Renal pelvis (tissue), 12 donors: ENCODE results near the gene ZNF528. TPM values are rescaled to one million over a fixed set of nuclear protein-coding genes. Genes with fewer than 3 reads are reported as not detected.

Source experiments
- DNase-seq: peaks from one replicate; pipeline ENCODE4 v3.0.0-alpha.2; 2013
- long read RNA-seq, 16 experiments: transcript quantifications; one replicate each; lab custom pipeline, GENCODE V29; 2026
- polyA plus RNA-seq, 3 donors: library from polyadenylated mRNA; unstranded; fragments of 120-200 nt; gene quantifications; one replicate each; pipeline ENCODE4 v1.2.1, GENCODE V29; 2013; ENCODE audit not compliant: insufficient read length in 3 of 3

ZNF528 gene
- polyA plus RNA-seq: 10 to 100 TPM; 28.0 to 62.6 (median 51.5) TPM
- long read RNA-seq, donor 1, full-length matches to known transcripts: 32 of 32 reads
- long read RNA-seq, donor 1, partial matches to known transcripts: 0 of 32 reads
- long read RNA-seq, donor 1, other reads (novel, unspliced or antisense): 0 of 32 reads
- long read RNA-seq, donor 2, full-length matches to known transcripts: 22 of 22 reads
- long read RNA-seq, donor 2, partial matches to known transcripts: 0 of 22 reads
- long read RNA-seq, donor 2, other reads (novel, unspliced or antisense): 0 of 22 reads
- long read RNA-seq, donor 3, full-length matches to known transcripts: 13 of 13 reads
- long read RNA-seq, donor 3, partial matches to known transcripts: 0 of 13 reads
- long read RNA-seq, donor 3, other reads (novel, unspliced or antisense): 0 of 13 reads
- long read RNA-seq, donor 4, full-length matches to known transcripts: 22 of 22 reads
- long read RNA-seq, donor 4, partial matches to known transcripts: 0 of 22 reads
- long read RNA-seq, donor 4, other reads (novel, unspliced or antisense): 0 of 22 reads
- long read RNA-seq, donor 5, full-length matches to known transcripts: 5 of 5 reads
- long read RNA-seq, donor 5, partial matches to known transcripts: 0 of 5 reads
- long read RNA-seq, donor 5, other reads (novel, unspliced or antisense): 0 of 5 reads
- long read RNA-seq, donor 6, full-length matches to known transcripts: 44 of 44 reads
- long read RNA-seq, donor 6, partial matches to known transcripts: 0 of 44 reads
- long read RNA-seq, donor 6, other reads (novel, unspliced or antisense): 0 of 44 reads
- long read RNA-seq, donor 7, full-length matches to known transcripts: 25 of 25 reads
- long read RNA-seq, donor 7, partial matches to known transcripts: 0 of 25 reads
- long read RNA-seq, donor 7, other reads (novel, unspliced or antisense): 0 of 25 reads
- long read RNA-seq, donor 8, full-length matches to known transcripts: 4 of 4 reads
- long read RNA-seq, donor 8, partial matches to known transcripts: 0 of 4 reads
- long read RNA-seq, donor 8, other reads (novel, unspliced or antisense): 0 of 4 reads
- long read RNA-seq, donor 9, full-length matches to known transcripts: 30 of 30 reads
- long read RNA-seq, donor 9, partial matches to known transcripts: 0 of 30 reads
- long read RNA-seq, donor 9, other reads (novel, unspliced or antisense): 0 of 30 reads
- long read RNA-seq, donor 10, full-length matches to known transcripts: 47 of 47 reads
- long read RNA-seq, donor 10, partial matches to known transcripts: 0 of 47 reads
- long read RNA-seq, donor 10, other reads (novel, unspliced or antisense): 0 of 47 reads
- long read RNA-seq, donor 11, full-length matches to known transcripts: 5 of 5 reads
- long read RNA-seq, donor 11, partial matches to known transcripts: 0 of 5 reads
- long read RNA-seq, donor 11, other reads (novel, unspliced or antisense): 0 of 5 reads
- long read RNA-seq, donor 12, full-length matches to known transcripts: 52 of 52 reads
- long read RNA-seq, donor 12, partial matches to known transcripts: 0 of 52 reads
- long read RNA-seq, donor 12, other reads (novel, unspliced or antisense): 0 of 52 reads
- long read RNA-seq, donor 13, full-length matches to known transcripts: 35 of 35 reads
- long read RNA-seq, donor 13, partial matches to known transcripts: 0 of 35 reads
- long read RNA-seq, donor 13, other reads (novel, unspliced or antisense): 0 of 35 reads
- long read RNA-seq, donor 14, full-length matches to known transcripts: 30 of 30 reads
- long read RNA-seq, donor 14, partial matches to known transcripts: 0 of 30 reads
- long read RNA-seq, donor 14, other reads (novel, unspliced or antisense): 0 of 30 reads
- long read RNA-seq, donor 15, full-length matches to known transcripts: 22 of 22 reads
- long read RNA-seq, donor 15, partial matches to known transcripts: 0 of 22 reads
- long read RNA-seq, donor 15, other reads (novel, unspliced or antisense): 0 of 22 reads
- long read RNA-seq, donor 16, full-length matches to known transcripts: 14 of 14 reads
- long read RNA-seq, donor 16, partial matches to known transcripts: 0 of 14 reads
- long read RNA-seq, donor 16, other reads (novel, unspliced or antisense): 0 of 14 reads

- peak; percentile 96 for DNase-seq
Measured at GRCh38 chr19:52397310-52398080, at the start of gene ZNF528. ZNF528 (plus strand) TSS chr19:52397849; CDS start chr19:52402014, 4,165 bp downstream.

GRCh38 chr19:52351512-52351911, 46.1 kb upstream of the ZNF528 start:
- DNase-seq: no peak

GRCh38 chr19:52366414-52366824, 31.2 kb upstream of the ZNF528 start:
- DNase-seq: no peak

GRCh38 chr19:52369559-52370340, 27.9 kb upstream of the ZNF528 start, which contains the start of gene ZNF880:
ZNF880 (plus strand) TSS chr19:52369923; CDS start chr19:52369966, 43 bp downstream.
- peak; percentile 95 for DNase-seq

GRCh38 chr19:52370341-52370710, 27.3 kb upstream of the ZNF528 start:
- DNase-seq: no peak

- DNase-seq: no peak
Measured at GRCh38 chr19:52391135-52391534, 6.5 kb upstream of the ZNF528 start.

GRCh38 chr19:52398081-52398441, 412 bp downstream of the ZNF528 start:
- DNase-seq: peak; percentile 3

GRCh38 chr19:52410276-52410675, 12.6 kb downstream of the ZNF528 start:
- DNase-seq: no peak

- DNase-seq: no peak
Measured at GRCh38 chr19:52415711-52416110, 18.1 kb downstream of the ZNF528 start.

GRCh38 chr19:52428937-52429336, 31.3 kb downstream of the ZNF528 start, which contains the start of gene ZNF534:
ZNF534 (plus strand) TSS chr19:52429148; CDS start chr19:52431475, 2,327 bp downstream.
- DNase-seq: no peak

- DNase-seq: no peak
Measured at GRCh38 chr19:52442179-52442578, 44.5 kb downstream of the ZNF528 start.

GRCh38 chr19:52444506-52444905, 46.9 kb downstream of the ZNF528 start:
- DNase-seq: no peak

- DNase-seq: no peak
Measured at GRCh38 chr19:52451241-52451640, 53.6 kb downstream of the ZNF528 start.

- DNase-seq: peak; percentile 92
Measured at GRCh38 chr19:52453324-52454094, 55.9 kb downstream of the ZNF528 start, which contains the start of gene ZNF578. ZNF578 (plus strand) TSS chr19:52453553; CDS start chr19:52501846, 48,293 bp downstream.

- no peak for DNase-seq
Measured at GRCh38 chr19:52464798-52465470, 67.3 kb downstream of the ZNF528 start.
